ENCODE measurements around the gene EEF1AKMT3. TPM values are rescaled to one million over a fixed set of nuclear protein-coding genes. Genes with fewer than 3 reads are reported as not detected.

EEF1AKMT3 gene
- total RNA-seq: 4.5 and 7.6 TPM in 2 replicates

DNA sequence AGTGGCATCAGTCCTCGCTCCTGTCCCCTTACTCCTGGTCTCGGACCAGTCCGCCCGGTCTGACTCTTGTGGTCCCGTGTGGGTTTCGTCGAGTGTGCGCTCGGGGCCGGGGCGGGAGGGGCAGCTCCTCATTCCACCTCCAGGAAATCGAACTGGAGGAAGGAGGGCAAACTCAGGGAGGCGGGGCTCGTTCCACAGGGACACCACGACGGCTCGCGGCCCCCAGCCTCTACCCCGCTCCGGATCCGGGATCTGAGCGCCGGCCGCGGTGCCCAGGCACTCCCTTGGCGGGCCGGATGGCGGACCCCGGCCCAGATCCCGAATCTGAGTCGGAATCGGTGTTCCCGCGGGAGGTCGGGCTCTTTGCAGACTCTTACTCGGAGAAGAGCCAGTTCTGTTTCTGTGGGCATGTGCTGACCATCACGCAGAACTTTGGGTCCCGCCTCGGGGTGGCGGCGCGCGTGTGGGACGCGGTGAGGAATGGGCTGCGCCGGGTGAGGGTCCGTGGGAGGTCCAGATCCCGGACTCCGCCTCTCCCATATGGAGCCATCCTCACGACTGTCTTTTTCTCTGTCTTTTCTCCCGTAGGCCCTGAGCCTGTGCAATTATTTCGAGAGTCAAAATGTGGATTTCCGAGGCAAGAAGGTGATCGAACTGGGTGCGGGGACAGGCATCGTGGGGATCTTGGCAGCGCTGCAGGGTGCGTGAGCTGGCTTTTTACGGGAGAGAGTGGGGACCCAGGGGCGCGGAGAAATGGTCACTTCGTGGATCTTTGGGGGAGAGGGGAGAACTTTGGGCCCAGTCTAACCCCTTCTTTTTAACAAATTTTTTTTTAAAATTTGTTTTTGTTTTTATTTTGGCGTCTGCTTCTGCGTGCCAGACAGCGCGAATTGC lies at the start of gene EEF1AKMT3:
TSS of gene EEF1AKMT3 (plus strand) at position 186 of the 894 bp plus-strand sequence. CDS start at position 297, 111 bp downstream.
- peak in 1 of 2 donors; percentile 67 for DNase-seq (ENCODE audit: low read depth in 2 of 2)

DNA sequence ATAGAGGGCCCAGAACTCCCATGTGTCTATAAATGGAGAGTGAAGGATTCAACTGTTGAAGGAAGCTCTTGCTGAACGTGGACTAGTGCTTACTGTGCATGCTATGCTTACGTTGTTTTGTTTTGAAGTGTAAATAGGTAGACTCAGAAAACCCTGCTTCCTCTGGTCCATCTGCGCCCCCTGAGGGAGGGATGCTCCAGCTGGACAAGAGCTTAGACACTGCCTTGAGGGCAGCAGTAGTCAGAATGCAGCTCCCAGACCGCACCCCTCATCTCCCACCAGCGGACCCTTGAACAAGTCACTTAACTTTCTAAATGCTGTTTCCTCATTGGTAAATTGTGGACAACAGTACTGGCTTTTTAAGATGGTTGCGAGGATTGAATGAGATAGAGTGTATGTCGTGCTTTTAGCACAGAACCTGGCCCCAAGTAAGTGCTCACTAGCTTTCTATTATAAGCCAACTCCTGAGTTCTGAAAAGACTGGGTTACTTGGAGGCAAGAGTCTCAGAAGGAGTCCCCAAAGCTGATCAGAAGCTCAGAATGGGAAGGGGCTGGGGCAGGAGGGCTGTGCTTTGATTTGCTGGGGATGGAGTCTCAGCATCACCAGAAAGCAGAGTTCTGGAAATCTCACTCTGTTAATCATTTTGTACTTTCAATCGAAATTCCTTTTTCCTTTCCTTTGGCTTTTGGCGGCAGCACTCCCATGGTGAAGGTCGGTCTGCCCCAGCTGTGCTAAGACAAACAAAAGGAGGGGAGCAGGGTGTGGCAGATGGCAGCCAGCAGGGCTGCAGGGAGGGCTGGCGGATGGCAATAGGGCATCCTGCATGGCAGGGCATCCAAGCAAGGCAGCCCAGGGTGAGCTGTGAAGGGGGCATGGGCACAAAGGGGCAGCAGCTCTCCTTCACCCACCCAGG lies 49.4 kb upstream of the EEF1AKMT3 start:
- DNase-seq (ENCODE audit: low read depth in 2 of 2): no peak

GRCh38 chr12:57723630-57723962 lies 48.8 kb upstream of the EEF1AKMT3 start:
- no peak for DNase-seq (ENCODE audit: low read depth in 2 of 2)

GRCh38 chr12:57724003-57724935 lies 48.1 kb upstream of the EEF1AKMT3 start:
- DNase-seq (ENCODE audit: low read depth in 2 of 2): no peak

GRCh38 chr12:57724936-57725740 lies 47.3 kb upstream of the EEF1AKMT3 start:
- DNase-seq (ENCODE audit: low read depth in 2 of 2): no peak

DNA sequence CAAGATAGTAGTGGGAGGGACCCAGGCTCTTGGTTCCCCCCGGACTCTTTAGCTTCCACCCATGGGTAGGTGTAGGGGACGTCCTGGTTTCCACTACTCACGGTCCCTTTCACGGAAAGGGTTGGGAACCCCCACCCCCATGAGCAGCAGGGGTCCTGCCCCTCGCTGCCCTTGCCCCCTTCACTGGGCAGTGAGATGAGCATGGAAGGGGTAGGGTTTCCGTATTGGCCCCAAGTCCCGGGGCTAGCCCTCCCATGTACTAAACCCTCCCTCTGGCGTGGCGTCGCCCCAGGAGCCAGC lies 46.6 kb upstream of the EEF1AKMT3 start:
- DNase-seq (ENCODE audit: low read depth in 2 of 2): no peak

DNA sequence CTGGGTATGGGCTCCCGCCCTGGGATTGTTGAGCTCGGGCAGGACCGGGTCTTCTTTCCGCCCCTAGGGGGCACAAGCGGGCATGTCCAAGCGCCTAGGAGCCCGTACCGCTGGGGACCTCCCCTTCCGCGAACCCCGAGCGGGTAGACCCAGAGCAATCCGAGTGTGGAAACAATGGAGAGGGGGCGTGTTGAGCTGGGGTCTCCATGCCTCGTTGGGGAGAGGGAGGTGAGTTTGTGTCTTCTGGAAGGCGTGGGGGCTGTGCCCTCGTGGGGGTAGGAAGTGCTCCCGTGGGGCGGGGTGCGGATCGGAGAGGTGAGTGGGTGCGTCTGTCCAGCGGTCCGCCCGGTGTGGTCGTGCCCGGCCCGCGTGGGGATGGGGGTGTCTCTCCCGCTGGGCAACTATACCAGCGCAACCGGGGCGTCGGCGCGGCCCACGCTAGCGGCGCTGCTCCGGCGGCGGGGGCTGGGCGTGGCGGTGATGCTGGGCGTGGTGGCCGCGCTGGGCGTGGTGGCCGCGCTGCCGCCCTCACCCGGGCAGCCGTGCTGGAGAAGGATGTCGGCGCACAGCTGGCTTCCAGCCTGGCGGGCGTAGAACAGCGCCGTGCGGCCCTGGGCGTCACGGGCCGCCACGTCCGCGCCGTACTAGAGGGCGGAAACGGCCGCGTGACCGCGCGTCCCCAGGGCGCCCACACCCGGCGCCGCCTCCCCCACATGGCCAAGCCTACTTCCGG lies 46.1 kb upstream of the EEF1AKMT3 start:
- peak; percentile 70 to 83 for DNase-seq (ENCODE audit: low read depth in 2 of 2)

- DNase-seq (ENCODE audit: low read depth in 2 of 2): peak in 1 of 2 donors; percentile 46
Observed at GRCh38 chr12:57726884-57727757, 45.3 kb upstream of the EEF1AKMT3 start.

DNA sequence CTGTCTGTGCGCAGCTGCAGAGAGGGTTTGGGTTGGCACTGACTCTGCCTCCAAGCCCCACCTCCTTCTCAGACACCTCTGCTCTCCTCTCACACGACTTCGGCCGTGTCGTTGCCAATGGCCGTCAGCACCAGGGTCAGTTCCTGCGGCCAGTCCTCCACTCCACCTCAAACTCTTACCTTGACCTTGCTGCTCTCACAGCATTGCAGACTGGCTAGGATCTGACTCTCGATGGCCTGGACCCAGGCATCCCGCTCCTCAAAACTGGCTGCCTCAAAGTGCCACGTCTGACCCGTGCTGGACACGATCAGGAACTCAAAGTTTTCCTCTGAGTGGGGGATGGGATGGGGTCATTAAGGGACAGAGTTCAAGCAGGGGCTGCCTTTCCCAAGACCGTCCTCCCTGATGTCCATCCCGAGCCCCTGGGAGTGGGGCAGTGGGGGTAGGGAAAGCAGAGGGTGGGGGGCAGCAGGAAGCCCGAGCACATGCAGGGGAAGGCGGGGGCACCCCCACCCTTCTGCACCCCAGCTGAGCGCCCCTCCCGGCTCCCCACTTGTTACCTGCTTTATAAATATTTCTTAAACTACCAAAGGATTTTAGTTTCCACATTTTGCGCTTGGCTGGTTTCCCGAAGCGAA lies 44.5 kb upstream of the EEF1AKMT3 start:
- DNase-seq (ENCODE audit: low read depth in 2 of 2): no peak

GRCh38 chr12:57729321-57729844 lies 43.0 kb upstream of the EEF1AKMT3 start:
- DNase-seq (ENCODE audit: low read depth in 2 of 2): no peak

DNA sequence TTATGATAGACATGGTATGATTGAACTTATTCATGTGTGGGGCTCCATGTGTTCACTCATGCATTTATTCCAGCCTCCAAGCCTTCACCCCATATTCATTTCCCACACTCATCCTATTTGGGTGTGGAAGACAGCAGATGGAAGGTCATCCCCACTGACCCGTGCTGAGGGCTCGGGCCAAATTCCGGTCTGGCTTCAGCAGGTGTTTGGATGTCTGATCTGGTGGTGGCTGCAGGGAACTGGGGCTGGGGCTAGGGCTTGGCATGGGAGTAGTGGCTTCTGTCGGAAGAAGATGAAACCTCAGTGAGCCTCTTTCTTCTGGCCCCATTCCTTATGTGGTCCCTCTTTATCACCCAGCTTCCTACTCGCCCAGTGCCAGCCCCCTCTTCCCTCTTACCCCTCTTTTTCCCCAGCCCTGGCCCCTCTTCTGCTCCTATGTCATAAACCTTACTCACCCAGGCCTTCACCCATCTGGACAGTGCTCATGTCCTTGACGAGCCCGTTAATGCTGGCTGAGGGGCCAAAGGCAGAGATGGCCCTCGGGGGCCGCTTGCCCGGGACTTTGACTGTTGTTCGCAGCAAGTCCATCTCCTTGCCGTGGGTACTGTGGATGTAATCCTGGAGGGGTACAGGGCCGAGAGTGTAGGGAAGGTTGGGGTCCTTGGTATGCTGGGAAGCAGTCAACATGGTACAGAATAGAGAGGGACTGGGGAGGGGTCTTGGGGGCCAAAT lies 41.9 kb upstream of the EEF1AKMT3 start:
- no peak for DNase-seq (ENCODE audit: low read depth in 2 of 2)

- no peak for DNase-seq (ENCODE audit: low read depth in 2 of 2)
Observed at GRCh38 chr12:57731411-57732080, 40.9 kb upstream of the EEF1AKMT3 start.

DNA sequence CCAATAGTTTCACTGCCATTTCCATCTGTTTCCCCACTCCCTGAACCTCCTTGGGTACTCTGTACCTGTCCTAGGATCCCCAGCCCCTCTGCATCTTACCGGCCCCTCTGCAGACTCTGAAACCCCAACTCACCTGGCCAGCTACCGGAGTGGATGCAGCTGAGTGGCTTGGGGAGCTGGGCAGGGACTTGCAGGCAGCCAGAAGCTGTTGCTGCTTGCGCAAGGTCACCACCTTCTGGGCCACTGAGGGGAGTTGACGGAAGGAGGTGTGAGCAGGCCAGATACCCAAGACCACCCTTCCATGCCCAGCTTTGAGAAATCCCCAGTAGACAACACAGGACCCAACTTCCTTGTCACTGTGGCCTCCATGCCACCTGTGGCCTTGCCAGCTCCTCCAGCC lies 40.1 kb upstream of the EEF1AKMT3 start:
- no peak for DNase-seq (ENCODE audit: low read depth in 2 of 2)

- no peak for DNase-seq (ENCODE audit: low read depth in 2 of 2)
Observed at GRCh38 chr12:57732726-57733593, 39.5 kb upstream of the EEF1AKMT3 start.

- DNase-seq (ENCODE audit: low read depth in 2 of 2): no peak
Observed at GRCh38 chr12:57733928-57734327, 38.5 kb upstream of the EEF1AKMT3 start.

DNA sequence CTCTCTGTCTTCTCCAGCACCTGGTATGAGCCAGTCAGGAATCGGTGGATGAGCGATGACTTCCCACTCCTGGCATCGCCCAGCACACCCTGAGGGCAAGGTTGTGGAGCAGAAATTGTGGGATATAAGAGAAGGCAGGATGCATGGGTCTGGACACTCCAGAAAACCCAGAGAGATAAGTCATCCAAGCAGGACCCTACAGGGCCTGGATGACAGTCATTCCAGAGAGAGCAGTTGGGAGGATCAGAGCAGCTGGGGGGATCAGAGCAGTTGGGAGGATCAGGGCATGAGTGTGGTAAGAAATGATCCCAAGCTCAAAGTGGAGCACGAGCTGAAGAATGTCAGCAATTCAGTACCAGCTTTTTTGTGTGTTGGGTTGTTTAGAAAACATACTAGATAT lies 37.8 kb upstream of the EEF1AKMT3 start:
- DNase-seq (ENCODE audit: low read depth in 2 of 2): no peak

Measured in dermis microvascular lymphatic vessel endothelial cell (primary cell).